Endometrial microvascular endothelial cells (primary cell): ENCODE results near the gene ADAMTS7. TPM values are rescaled to one million over a fixed set of nuclear protein-coding genes. Genes with fewer than 3 reads are reported as not detected.

Source experiments
- in situ Hi-C: cut with HindIII; loops from 2 replicates; pipeline ENCODE4 v1.10.0; 2017; ENCODE audit warnings: low sequenced_read_pairs, low pct_unique_long_range_greater_than_20kb; ENCODE audit errors: inconsistent ontology term
- total RNA-seq: library from RNA; depleted of rRNA; stranded (reverse); fragments of >200 nt; gene quantifications from one replicate; pipeline ENCODE4 v1.2.3, GENCODE V29; 2015; ENCODE audit errors: inconsistent ontology term

Gene ADAMTS7
- total RNA-seq, 1 donor from 2014 or later: 11.0 TPM

DNA sequence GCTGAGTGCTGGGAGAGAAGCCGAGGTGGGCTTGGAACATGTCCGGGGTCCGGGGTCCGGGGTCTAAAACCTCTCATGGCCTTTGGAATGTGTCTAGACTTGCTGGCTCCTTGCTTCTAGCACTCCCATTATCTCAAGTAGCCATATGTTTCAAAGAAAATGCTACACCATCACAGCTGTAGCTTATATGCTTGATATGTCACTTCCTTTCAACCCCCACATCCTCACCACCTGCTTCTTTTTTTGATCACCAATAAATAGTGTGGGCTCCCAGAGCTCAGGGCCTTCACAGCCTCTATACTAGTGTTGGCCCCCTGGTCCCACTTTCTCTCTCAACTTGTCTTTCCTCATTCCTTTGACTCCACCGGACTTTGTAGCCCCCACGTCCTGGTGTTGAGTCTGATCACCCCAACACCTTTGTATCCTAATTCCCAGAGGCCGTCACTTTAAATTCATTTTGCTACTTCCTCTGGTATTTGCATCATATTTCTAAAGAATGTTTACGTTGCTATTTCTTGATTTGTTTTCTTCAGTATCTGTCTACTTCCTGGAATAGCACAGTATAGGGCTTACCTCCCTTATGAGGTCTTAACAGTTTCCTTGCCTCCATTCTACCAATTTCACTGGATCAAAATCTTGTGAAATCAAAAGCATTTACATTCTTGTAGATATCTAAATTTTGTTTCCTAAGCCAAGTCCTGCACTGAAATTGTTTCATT lies 98.3 kb downstream of the ADAMTS7 start:
- in situ Hi-C loops: no loop called here

DNA sequence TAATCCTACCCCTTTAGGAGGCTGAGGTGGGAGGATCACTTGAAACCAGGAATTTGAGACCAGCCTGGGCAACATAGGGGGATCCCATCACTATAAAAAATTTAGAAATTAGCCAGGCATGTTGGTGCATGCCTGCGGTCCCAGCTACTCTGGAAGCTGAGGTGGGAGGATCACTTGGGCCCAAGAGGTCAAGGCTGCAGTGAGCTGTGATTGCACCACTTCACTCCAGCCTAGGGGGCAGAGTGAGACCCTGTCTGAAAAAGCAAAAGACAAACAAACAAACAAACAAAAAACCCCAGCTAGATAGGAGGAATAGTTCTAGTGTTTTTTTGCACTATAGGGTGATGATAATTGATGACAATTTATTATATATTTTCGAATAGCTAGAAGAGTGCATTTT lies 99.6 kb downstream of the ADAMTS7 start:
- in situ Hi-C loops: no loop called here

DNA sequence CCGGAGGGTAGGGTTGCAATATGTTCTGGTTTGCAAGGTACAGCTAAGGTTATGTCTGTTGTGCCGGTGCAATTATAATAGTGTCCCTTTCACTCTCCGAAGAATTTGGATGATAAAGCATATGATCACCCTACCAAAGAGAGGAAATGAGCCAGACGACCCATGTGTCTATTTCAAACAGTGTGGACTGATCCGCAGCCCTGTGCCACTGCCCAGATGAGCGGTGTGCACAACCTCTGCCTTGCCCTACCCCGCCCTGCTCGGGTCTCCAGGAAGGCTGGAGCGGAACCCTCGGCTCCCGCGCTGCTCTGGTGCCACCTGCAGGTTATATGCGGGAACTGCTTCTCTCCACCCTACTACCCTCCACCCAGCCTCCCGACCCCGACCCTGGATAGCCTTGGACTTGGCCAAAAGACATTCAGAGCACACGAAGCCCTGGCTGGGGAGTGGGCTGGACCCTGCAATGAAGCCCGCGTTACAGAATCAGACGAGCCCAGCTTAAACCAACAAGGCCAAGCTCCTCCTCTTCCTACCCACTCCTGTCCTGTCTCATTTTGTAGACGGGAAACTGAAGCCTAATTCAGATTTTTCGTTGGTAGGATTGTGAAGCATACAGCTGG lies 101.9 kb downstream of the ADAMTS7 start:
- in situ Hi-C loops: no loop called here

Other genes starting within 250 kb of the ADAMTS7 start
- gene CHRNA5, start 245.9 kb downstream of the ADAMTS7 start, total RNA-seq: 18.6 TPM
- not detected for gene CHRNA3, start 190.5 kb downstream of the ADAMTS7 start, total RNA-seq
- not detected for gene CHRNB4, start 170.3 kb downstream of the ADAMTS7 start, total RNA-seq
- 236 TPM for gene MORF4L1, start 61.4 kb upstream of the ADAMTS7 start, total RNA-seq
- 6.9 TPM for gene CTSH, start 133.6 kb upstream of the ADAMTS7 start, total RNA-seq